ENCODE results near the gene WDR20. TPM values are rescaled to one million over a fixed set of nuclear protein-coding genes. Genes with fewer than 3 reads are reported as not detected.
"Not testable (repeated sequence)": the region's sequence is repeated elsewhere in the genome, so short reads cannot be mapped to it uniquely, and the experiment has no call there.

WDR20 gene
- total and polyA plus RNA-seq, 2 donors (not counting 1 experiment from before 2014, with no cell fraction given), result 12.4 to 64.0 TPM

GRCh38 chr14:102170061-102170460, 30.4 kb downstream of the WDR20 start:
- 100% methylated on average over 1 of the region's 3 CpGs for WGBS (ENCODE audit: insufficient coverage)
- ATAC-seq (ENCODE audit: low read depth) (no peak), DNase-seq (no peak)
- Mint-ChIP-seq H3K4me1 (peaks cover 27% of the 10 kb centered on the region), H3K27me3 (no peaks in the 10 kb centered on the region), H3K27ac (no peak overlapping the region), H3K9me3 (ENCODE audit: insufficient read depth) (no peaks in the 10 kb centered on the region), H3K4me3 (no peak overlapping the region)
- H3K9ac ChIP-seq (ENCODE audit: low read length), result no peak overlapping the region
- POLR2A ChIA-PET, result no interaction called here
- no peak overlapping the region for H3K4me2 ChIP-seq (replicated peaks; ENCODE audit: low read depth, low read length, poor library complexity, severe bottlenecking)
- H2AFZ ChIP-seq (ENCODE audit: insufficient read depth, low read depth, low read length, poor library complexity, severe bottlenecking), result no peak overlapping the region
- CTCF ChIA-PET, result no interaction called here
- no peak overlapping the region for H3K4me3 ChIP-seq (ENCODE audit: control extremely low read depth in 1 of 5, extremely low read depth in 1 of 5, insufficient read depth in 1 of 5, low read depth in 2 of 5, low read length in 4 of 5)
- intact Hi-C loops (cut with micrococcal nuclease), result no loop called here
- peaks cover 0 to 3% (median 0%) of the 10 kb centered on the region in 3 donors for H3K9me3 ChIP-seq (ENCODE audit: control extremely low read depth in 1 of 3, control insufficient read depth in 2 of 3, insufficient read depth in 1 of 3, low read length in 2 of 3)
- H3K27me3 ChIP-seq (replicated peaks in 1 of 4; ENCODE audit: control extremely low read depth in 1 of 4, control insufficient read depth in 3 of 4, insufficient read depth in 4 of 4, low read length in 3 of 4), result no peaks in the 10 kb centered on the region
- peaks cover 49% of the 10 kb centered on the region for H4K20me1 ChIP-seq (ENCODE audit: control insufficient read depth, insufficient read depth, low read length, poor library complexity, severe bottlenecking)
- no peaks in the 10 kb centered on the region for H3K4me1 ChIP-seq (ENCODE audit: control insufficient read depth in 2 of 2, insufficient read depth in 2 of 2, low read length in 2 of 2)
- H3K79me2 ChIP-seq (ENCODE audit: control insufficient read depth, insufficient read depth, low read length), result peaks cover 84% of the 10 kb centered on the region
- no peak overlapping the region for H3K27ac ChIP-seq (ENCODE audit: low read length in 2 of 2)
- no peak for TF ChIP-seq EZH2 (IDR thresholded peaks at IDR 0.05; ENCODE audit: borderline replicate concordance, insufficient read depth, low read depth, low read length, poor library complexity, severe bottlenecking)
- no peak for TF ChIP-seq CTCF (IDR thresholded peaks at IDR 0.05)
- H3K36me3 ChIP-seq (replicated peaks in 1 of 2; ENCODE audit: control extremely low read depth in 1 of 2, control insufficient read depth in 1 of 2, extremely low read depth in 1 of 2, insufficient read depth in 2 of 2, low read length in 1 of 2), result peaks cover 0 to under 1% of the 10 kb centered on the region in 2 experiments

GRCh38 chr14:102171173-102172020, 31.7 kb downstream of the WDR20 start:
- CTCF ChIA-PET, result no interaction called here
- intact Hi-C loops (cut with micrococcal nuclease), result no loop called here
- H3K27ac Mint-ChIP-seq, result no peak overlapping the region
- no peak overlapping the region for H3K4me3 ChIP-seq (ENCODE audit: control extremely low read depth in 1 of 5, extremely low read depth in 1 of 5, insufficient read depth in 1 of 5, low read depth in 2 of 5, low read length in 4 of 5)
- H2AFZ ChIP-seq (ENCODE audit: insufficient read depth, low read depth, low read length, poor library complexity, severe bottlenecking), result no peak overlapping the region
- peaks cover 29% of the 10 kb centered on the region for H3K4me1 Mint-ChIP-seq
- H3K4me1 ChIP-seq (ENCODE audit: control insufficient read depth in 2 of 2, insufficient read depth in 2 of 2, low read length in 2 of 2), result no peaks in the 10 kb centered on the region
- H3K4me3 Mint-ChIP-seq, result no peak overlapping the region
- no CpG with 5 or more reads among the region's 4 CpGs for WGBS (ENCODE audit: insufficient coverage)
- peaks cover 0 to 3% (median 0%) of the 10 kb centered on the region in 3 donors for H3K9me3 ChIP-seq (ENCODE audit: control extremely low read depth in 1 of 3, control insufficient read depth in 2 of 3, insufficient read depth in 1 of 3, low read length in 2 of 3)
- H3K36me3 ChIP-seq (replicated peaks in 1 of 2; ENCODE audit: control extremely low read depth in 1 of 2, control insufficient read depth in 1 of 2, extremely low read depth in 1 of 2, insufficient read depth in 2 of 2, low read length in 1 of 2), result no peaks in the 10 kb centered on the region
- no peak overlapping the region for H3K9ac ChIP-seq (ENCODE audit: low read length)
- H3K9me3 Mint-ChIP-seq (ENCODE audit: insufficient read depth), result no peaks in the 10 kb centered on the region
- DNase-seq, result no peak
- POLR2A ChIA-PET, result interaction anchor here (0.6 kb wide), 1 partner anchor 15 kb away, joined by 3 read pairs; no protein-coding TSS in a partner anchor
- H3K4me2 ChIP-seq (replicated peaks; ENCODE audit: low read depth, low read length, poor library complexity, severe bottlenecking), result no peak overlapping the region
- H3K27me3 Mint-ChIP-seq, result no peaks in the 10 kb centered on the region
- H3K27me3 ChIP-seq (replicated peaks in 1 of 4; ENCODE audit: control extremely low read depth in 1 of 4, control insufficient read depth in 3 of 4, insufficient read depth in 4 of 4, low read length in 3 of 4), result no peaks in the 10 kb centered on the region
- TF ChIP-seq CTCF (IDR thresholded peaks at IDR 0.05) (no peak), EZH2 (IDR thresholded peaks at IDR 0.05; ENCODE audit: borderline replicate concordance, insufficient read depth, low read depth, low read length, poor library complexity, severe bottlenecking) (no peak)
- H3K79me2 ChIP-seq (ENCODE audit: control insufficient read depth, insufficient read depth, low read length), result peaks cover 83% of the 10 kb centered on the region
- no peak for ATAC-seq (ENCODE audit: low read depth)
- peaks cover 60% of the 10 kb centered on the region for H4K20me1 ChIP-seq (ENCODE audit: control insufficient read depth, insufficient read depth, low read length, poor library complexity, severe bottlenecking)
- no peak overlapping the region for H3K27ac ChIP-seq (ENCODE audit: low read length in 2 of 2)

GRCh38 chr14:102172021-102172272, 32.2 kb downstream of the WDR20 start:
- H3K9me3 ChIP-seq (ENCODE audit: control extremely low read depth in 1 of 3, control insufficient read depth in 2 of 3, insufficient read depth in 1 of 3, low read length in 2 of 3); H3K9me3 Mint-ChIP-seq (ENCODE audit: insufficient read depth); H3K4me1 ChIP-seq (ENCODE audit: control insufficient read depth in 2 of 2, insufficient read depth in 2 of 2, low read length in 2 of 2); H3K4me2 ChIP-seq (replicated peaks; ENCODE audit: low read depth, low read length, poor library complexity, severe bottlenecking); intact Hi-C loops (cut with micrococcal nuclease); H3K27ac Mint-ChIP-seq; H2AFZ ChIP-seq (ENCODE audit: insufficient read depth, low read depth, low read length, poor library complexity, severe bottlenecking); DNase-seq; H3K9ac ChIP-seq (ENCODE audit: low read length); POLR2A ChIA-PET; ATAC-seq (ENCODE audit: low read depth); H3K27ac ChIP-seq (ENCODE audit: low read length in 2 of 2); H3K4me3 ChIP-seq (ENCODE audit: control extremely low read depth in 1 of 5, extremely low read depth in 1 of 5, insufficient read depth in 1 of 5, low read depth in 2 of 5, low read length in 4 of 5); H3K27me3 Mint-ChIP-seq; H3K27me3 ChIP-seq (replicated peaks in 1 of 4; ENCODE audit: control extremely low read depth in 1 of 4, control insufficient read depth in 3 of 4, insufficient read depth in 4 of 4, low read length in 3 of 4); CTCF ChIA-PET; H3K36me3 ChIP-seq (replicated peaks in 1 of 2; ENCODE audit: control extremely low read depth in 1 of 2, control insufficient read depth in 1 of 2, extremely low read depth in 1 of 2, insufficient read depth in 2 of 2, low read length in 1 of 2); H3K4me3 Mint-ChIP-seq: not testable (repeated sequence)
- peaks cover 26% of the 10 kb centered on the region for H3K4me1 Mint-ChIP-seq
- no CpG with 5 or more reads among the region's 2 CpGs for WGBS (ENCODE audit: insufficient coverage)
- Histone ChIP-seq H3K79me2 (ENCODE audit: control insufficient read depth, insufficient read depth, low read length) (peaks cover 83% of the 10 kb centered on the region), H4K20me1 (ENCODE audit: control insufficient read depth, insufficient read depth, low read length, poor library complexity, severe bottlenecking) (peaks cover 60% of the 10 kb centered on the region)
